Effector memory CD8-positive, alpha-beta T cell (primary cell): ENCODE measurements around the gene RDH14.
A peak's percentile ranks its signal among the peaks of the same experiment; 100 is the strongest.

Source experiments
- ATAC-seq: fragments of 150-1000 bp; cut with Tn5 transposase; replicated peaks from 2 replicates; pipeline ENCODE4 v1.10.0; 2021; ENCODE audit warnings: mild to moderate bottlenecking, moderate library complexity
- DNase-seq, 3 experiments: peaks; one replicate each; pipeline ENCODE4 v3.0.0; 2021
- H3K27ac Mint-ChIP-seq, 2 donors: one replicate each; pipeline ENCODE4 v1.8.0; 2022; ENCODE audit warnings: mild to moderate bottlenecking in 2 of 2, mixed read lengths in 2 of 2, moderate library complexity in 2 of 2
- H3K27me3 Mint-ChIP-seq, 2 donors: one replicate each; pipeline ENCODE4 v1.8.0; 2022; ENCODE audit warnings: mixed read lengths in 2 of 2
- H3K36me3 Mint-ChIP-seq: one replicate; pipeline ENCODE4 v1.8.0; 2022; ENCODE audit warnings: mild to moderate bottlenecking, moderate library complexity, mixed read lengths; ENCODE audit not compliant: insufficient read depth
- H3K4me1 Mint-ChIP-seq, 2 donors: one replicate each; pipeline ENCODE4 v1.8.0; 2022; ENCODE audit warnings: low read depth in 2 of 2, mixed read lengths in 2 of 2
- H3K4me3 Mint-ChIP-seq, 2 donors: one replicate each; pipeline ENCODE4 v1.8.0; 2022; ENCODE audit warnings: mild to moderate bottlenecking in 2 of 2, mixed read lengths in 2 of 2, moderate library complexity in 2 of 2
- H3K9me3 Mint-ChIP-seq, 2 donors: one replicate each; pipeline ENCODE4 v1.8.0; 2022; ENCODE audit warnings: mixed read lengths in 2 of 2
- total RNA-seq, 9 experiments: gene quantifications; one replicate each; lab custom pipeline; 2026; lab: John Stamatoyannopoulos, UW

Gene RDH14, protein sequence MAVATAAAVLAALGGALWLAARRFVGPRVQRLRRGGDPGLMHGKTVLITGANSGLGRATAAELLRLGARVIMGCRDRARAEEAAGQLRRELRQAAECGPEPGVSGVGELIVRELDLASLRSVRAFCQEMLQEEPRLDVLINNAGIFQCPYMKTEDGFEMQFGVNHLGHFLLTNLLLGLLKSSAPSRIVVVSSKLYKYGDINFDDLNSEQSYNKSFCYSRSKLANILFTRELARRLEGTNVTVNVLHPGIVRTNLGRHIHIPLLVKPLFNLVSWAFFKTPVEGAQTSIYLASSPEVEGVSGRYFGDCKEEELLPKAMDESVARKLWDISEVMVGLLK
- 6.0 to 20.4 (median 13.2) reads per million in 9 experiments for total RNA-seq

DNA sequence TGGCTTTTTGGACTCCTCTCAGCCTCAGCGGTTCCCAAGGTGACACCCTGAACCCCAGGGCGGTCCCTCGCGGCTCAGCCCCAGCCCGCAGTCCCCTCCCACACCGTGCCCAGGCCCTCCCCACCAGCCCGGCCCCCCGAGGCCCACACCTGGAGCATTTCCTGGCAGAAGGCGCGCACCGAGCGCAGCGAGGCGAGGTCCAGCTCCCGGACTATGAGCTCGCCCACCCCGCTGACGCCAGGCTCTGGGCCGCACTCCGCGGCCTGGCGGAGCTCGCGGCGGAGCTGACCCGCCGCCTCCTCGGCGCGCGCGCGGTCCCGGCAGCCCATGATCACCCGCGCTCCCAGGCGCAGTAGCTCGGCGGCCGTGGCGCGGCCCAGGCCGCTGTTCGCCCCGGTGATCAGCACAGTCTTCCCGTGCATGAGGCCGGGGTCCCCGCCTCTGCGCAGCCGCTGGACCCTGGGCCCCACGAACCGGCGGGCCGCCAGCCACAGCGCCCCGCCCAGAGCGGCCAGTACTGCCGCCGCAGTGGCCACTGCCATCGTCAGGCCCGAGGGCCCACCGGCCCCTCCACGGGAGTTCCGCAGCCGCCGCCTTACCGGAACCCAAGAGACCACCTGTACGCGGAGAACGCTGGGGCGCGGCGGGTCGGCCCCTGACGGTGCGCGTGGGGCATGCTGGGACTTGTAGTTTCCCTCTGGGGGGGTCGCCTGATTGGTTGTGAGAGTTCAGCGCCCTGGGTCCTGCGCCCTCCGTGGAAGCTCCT lies at the start of gene RDH14:
Gene RDH14, minus strand, starts transcription at position 623 of the 766 bp plus-strand sequence. Its CDS starts 81 bp downstream, at position 542.
- Mint-ChIP-seq H3K4me1 (peaks cover 21 to 31% of the 10 kb centered on the region in 2 donors), H3K36me3 (peaks cover 12% of the 10 kb centered on the region), H3K27ac (peak within 1 kb of the TSS; percentile 96 to 97), H3K4me3 (peak within 1 kb of the TSS; percentile 88), H3K27me3 (no peaks in the 10 kb centered on the region), H3K9me3 (no peaks in the 10 kb centered on the region)
- peak; percentile 85 for ATAC-seq
- DNase-seq: peak; percentile 88 to 94 (median 92)

DNA sequence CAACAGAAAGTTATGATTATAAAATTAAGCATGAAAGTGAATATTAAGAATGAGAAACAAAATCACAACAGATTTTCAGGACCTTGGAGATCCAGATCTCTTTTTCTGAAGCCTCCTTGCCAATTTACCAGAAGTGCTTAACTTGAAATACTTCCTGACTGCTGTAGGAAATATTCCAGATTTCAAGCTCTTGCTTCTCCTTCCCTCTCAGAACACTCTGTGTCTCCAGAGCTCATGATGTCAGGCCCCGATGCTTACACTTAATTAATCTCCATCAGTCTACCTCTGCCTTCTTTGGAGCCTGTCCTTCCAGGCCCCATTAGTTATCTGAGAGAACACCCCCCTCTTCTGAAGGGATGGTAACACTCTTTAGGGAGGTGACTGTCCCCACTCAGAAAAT lies 49.6 kb upstream of the RDH14 start:
- Mint-ChIP-seq H3K36me3 (no peaks in the 10 kb centered on the region), H3K27me3 (no peaks in the 10 kb centered on the region), H3K9me3 (no peaks in the 10 kb centered on the region), H3K27ac (no peak overlapping the region), H3K4me1 (no peaks in the 10 kb centered on the region), H3K4me3 (no peak overlapping the region)
- DNase-seq: no peak
- ATAC-seq: no peak

DNA sequence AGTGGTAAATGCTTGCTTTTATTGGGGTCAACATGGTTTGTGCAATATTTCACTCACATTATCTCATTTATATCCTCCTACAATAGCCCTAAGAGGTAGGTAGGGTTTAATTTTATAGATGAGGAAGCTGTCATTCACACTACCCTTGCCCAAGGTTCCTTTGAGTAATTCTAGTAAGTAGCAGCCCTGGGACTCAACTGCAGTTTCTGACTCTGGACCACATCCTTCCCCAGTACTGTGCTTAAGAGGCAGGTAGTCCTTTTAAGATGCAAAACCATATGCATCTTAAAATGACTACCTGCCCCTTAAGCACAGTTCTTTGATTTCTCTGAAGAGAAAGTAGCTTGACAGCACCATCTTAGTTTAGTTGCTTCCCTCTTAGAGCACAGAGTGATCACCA lies 44.7 kb upstream of the RDH14 start:
- H3K27ac Mint-ChIP-seq: no peak overlapping the region
- no peak for ATAC-seq
- H3K27me3 Mint-ChIP-seq: no peaks in the 10 kb centered on the region
- DNase-seq: no peak
- H3K36me3 Mint-ChIP-seq: peaks cover 2% of the 10 kb centered on the region
- no peaks in the 10 kb centered on the region for H3K9me3 Mint-ChIP-seq
- no peaks in the 10 kb centered on the region for H3K4me1 Mint-ChIP-seq
- no peak overlapping the region for H3K4me3 Mint-ChIP-seq

DNA sequence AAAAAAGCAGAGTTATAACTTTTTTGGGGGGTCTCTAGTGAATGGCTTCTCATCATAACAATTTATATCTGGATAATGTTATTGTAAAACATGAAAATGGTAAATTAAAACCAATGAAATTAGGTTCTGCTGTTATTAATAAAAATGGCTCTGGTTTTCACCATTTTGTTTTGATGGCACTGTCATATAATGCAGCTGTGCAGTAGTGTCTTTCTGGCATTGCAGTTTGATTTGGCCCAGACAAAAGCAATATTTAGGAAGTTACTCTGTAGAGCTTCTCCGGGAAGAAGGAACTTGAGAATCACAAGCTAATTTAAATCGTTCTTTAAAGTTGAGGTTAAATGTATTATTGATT lies 44.1 kb upstream of the RDH14 start:
- DNase-seq (no peak), ATAC-seq (no peak)
- no peak overlapping the region for H3K4me3 Mint-ChIP-seq
- peaks cover 2% of the 10 kb centered on the region for H3K36me3 Mint-ChIP-seq
- H3K9me3 Mint-ChIP-seq: no peaks in the 10 kb centered on the region
- H3K4me1 Mint-ChIP-seq: no peaks in the 10 kb centered on the region
- H3K27ac Mint-ChIP-seq: no peak overlapping the region
- H3K27me3 Mint-ChIP-seq: no peaks in the 10 kb centered on the region

DNA sequence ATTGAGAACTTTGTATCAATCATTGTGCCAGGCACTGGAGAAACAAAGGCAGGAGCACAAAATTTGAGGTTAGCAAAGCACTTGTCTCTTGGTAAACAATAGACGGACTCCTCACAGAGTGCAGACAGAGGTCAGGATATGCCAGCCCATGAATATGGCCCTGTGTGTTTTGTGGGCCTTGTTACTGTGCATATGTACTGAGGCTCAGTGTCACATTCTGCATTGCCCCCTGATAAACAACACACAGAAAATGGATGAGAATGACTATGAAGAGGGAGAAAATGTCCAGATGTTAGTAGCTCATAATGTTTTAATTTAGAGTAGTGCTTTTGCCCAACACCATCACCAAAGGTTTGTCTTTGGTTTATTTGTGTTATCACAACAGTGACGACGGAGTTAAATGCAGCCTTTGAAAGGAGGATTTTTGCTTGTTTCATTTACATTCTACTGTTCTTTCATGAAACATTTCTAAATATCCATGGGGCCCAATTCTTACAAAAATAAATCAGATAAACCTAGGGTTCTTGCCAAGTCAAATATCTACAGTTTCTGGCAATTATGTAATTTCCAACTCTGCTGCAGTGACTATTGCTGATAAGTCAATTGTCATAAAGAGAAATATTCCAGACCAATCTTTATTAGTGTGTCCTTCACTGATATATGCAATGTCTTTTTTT lies 43.5 kb upstream of the RDH14 start:
- no peak overlapping the region for H3K4me3 Mint-ChIP-seq
- H3K4me1 Mint-ChIP-seq: no peaks in the 10 kb centered on the region
- no peaks in the 10 kb centered on the region for H3K27me3 Mint-ChIP-seq
- H3K9me3 Mint-ChIP-seq: no peaks in the 10 kb centered on the region
- DNase-seq (no peak), ATAC-seq (no peak)
- H3K36me3 Mint-ChIP-seq: peaks cover 2% of the 10 kb centered on the region
- H3K27ac Mint-ChIP-seq: no peak overlapping the region

DNA sequence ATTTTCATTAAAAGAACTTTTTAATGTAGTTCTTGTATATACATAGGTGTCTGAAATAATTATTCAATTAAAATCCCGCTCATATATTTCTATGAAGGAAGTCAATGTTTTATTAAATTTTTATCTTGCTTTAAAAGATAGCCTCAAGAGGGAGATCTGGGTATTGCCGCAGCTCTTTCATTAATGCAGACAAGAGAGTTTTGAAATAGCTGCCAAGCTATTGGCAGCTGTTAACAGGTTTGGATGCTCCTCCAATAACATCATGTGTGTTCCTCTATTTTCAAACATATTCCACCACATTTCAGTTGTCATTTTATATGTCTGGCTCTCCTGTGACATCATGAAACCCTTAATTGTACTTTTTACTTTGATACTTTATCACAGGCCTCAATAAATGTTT lies 41.8 kb upstream of the RDH14 start:
- ATAC-seq (no peak), DNase-seq (no peak)
- no peak overlapping the region for H3K4me3 Mint-ChIP-seq
- no peaks in the 10 kb centered on the region for H3K27me3 Mint-ChIP-seq
- peaks cover 2% of the 10 kb centered on the region for H3K36me3 Mint-ChIP-seq
- no peaks in the 10 kb centered on the region for H3K9me3 Mint-ChIP-seq
- H3K27ac Mint-ChIP-seq: no peak overlapping the region
- H3K4me1 Mint-ChIP-seq: no peaks in the 10 kb centered on the region

DNA sequence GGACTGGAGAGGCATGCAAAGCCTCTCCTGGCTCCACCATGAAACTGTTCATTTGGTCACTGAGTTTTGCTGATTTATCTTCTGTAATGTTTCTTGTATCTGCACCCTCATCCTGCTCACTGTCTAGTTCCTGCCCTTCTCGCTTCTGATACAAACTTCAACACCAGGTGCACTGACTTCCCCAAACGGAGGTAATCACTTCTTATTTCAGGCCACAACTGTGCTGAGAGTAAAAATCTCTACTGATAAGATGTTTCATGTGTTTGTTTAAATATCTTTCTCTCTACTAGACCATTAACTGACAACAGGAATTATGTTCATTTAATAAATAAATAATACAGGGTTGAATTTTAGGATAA lies 39.8 kb upstream of the RDH14 start:
- DNase-seq (no peak), ATAC-seq (no peak)
- Mint-ChIP-seq H3K27me3 (no peaks in the 10 kb centered on the region), H3K36me3 (peaks cover 2% of the 10 kb centered on the region), H3K27ac (no peak overlapping the region), H3K4me3 (no peak overlapping the region), H3K4me1 (peaks cover 0 to 3% of the 10 kb centered on the region in 2 donors), H3K9me3 (no peaks in the 10 kb centered on the region)

DNA sequence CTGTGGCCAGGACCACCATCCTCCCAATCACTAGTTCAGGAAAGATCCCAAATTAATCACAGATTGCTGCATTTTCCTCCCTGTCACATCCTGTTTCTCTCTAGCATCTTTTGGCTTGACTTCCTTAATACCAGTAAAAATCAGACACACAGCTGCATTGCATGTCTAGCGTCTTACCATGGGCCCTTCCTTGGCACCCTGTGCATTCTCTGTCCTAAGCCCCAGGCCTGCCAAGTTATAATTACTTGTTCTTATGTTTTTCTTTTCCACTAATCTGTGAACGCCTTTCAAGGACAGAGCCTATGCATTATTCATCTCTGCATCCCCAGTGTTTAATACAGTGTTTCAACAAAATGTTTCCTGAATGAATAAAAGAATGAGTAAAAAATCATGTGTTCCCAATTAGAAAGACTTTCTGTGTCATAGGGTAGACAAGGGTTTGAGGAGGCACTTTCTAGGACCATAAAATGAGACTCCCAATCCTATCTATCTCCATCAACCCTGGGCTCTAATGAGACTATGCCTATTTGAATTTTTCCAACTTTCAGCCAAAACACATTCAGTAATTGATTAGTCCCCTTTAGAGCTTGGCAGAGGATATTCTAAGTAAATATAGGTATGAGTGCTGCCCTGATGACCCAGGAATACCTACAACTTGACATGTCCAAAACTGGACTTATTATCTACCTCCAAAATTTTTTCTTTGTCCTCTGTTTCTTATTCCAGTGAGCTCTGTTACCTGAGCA lies 39.2 kb upstream of the RDH14 start:
- H3K4me3 Mint-ChIP-seq: no peak overlapping the region
- no peaks in the 10 kb centered on the region for H3K27me3 Mint-ChIP-seq
- peaks cover 2% of the 10 kb centered on the region for H3K36me3 Mint-ChIP-seq
- peaks cover 0 to 3% of the 10 kb centered on the region in 2 donors for H3K4me1 Mint-ChIP-seq
- DNase-seq: no peak
- no peak overlapping the region for H3K27ac Mint-ChIP-seq
- H3K9me3 Mint-ChIP-seq: no peaks in the 10 kb centered on the region
- no peak for ATAC-seq

DNA sequence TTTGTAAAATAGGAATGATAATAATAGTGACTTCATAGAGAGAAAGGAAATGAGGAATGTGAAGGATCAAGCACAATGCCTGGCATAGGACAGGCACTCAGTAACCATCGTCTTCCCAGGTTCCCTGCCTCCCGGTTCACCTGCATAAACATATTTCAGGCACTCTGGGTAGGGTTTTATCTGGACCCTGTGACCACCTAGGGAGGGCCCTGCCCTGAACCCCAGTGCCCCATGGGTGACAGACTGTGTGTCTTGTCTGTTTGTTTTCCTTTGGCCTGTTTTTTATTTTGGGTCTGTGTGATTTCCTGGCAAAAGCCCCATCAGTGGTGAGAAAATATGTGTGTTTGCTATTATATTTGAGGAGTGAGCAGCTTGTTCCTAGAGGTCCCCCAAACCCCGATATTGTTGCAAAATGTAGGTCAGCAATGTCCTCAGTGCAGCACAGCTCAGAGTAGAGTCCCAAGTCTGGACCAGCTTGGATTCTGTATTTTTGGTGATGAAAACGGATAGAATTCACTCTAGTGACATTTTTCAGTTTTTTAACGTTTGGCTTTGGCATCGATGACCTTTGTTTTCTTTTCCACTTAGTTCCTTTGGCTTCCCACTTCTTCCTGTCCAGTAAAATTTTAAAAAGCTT lies 38.5 kb upstream of the RDH14 start:
- H3K9me3 Mint-ChIP-seq: no peaks in the 10 kb centered on the region
- no peak overlapping the region for H3K4me3 Mint-ChIP-seq
- no peaks in the 10 kb centered on the region for H3K27me3 Mint-ChIP-seq
- H3K4me1 Mint-ChIP-seq: peaks cover 0 to 3% of the 10 kb centered on the region in 2 donors
- DNase-seq (no peak), ATAC-seq (no peak)
- no peak overlapping the region for H3K27ac Mint-ChIP-seq
- H3K36me3 Mint-ChIP-seq: peaks cover 2% of the 10 kb centered on the region

DNA sequence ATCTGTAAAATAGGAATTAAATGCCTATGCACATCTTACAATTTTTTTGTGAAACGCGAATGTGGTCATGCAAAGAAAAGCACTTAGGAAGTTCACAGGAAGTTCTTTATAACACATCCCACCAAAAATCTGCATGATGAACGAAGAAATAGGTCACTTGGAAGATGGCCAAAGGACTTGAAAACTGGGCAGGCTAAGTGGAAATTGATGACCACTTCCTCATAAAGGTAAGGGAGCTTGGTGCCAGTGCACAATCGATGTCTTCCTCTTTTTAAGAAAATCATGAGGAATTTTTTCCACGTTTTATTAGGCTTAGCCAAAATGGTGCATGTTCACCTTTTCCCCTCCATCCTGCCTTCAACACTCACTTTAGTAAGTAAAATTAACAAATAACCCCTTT lies 37.2 kb upstream of the RDH14 start:
- DNase-seq (no peak), ATAC-seq (no peak)
- H3K27me3 Mint-ChIP-seq: no peaks in the 10 kb centered on the region
- peaks cover 2% of the 10 kb centered on the region for H3K36me3 Mint-ChIP-seq
- H3K4me3 Mint-ChIP-seq: no peak overlapping the region
- H3K27ac Mint-ChIP-seq: no peak overlapping the region
- peaks cover 0 to 3% of the 10 kb centered on the region in 2 donors for H3K4me1 Mint-ChIP-seq
- no peaks in the 10 kb centered on the region for H3K9me3 Mint-ChIP-seq

DNA sequence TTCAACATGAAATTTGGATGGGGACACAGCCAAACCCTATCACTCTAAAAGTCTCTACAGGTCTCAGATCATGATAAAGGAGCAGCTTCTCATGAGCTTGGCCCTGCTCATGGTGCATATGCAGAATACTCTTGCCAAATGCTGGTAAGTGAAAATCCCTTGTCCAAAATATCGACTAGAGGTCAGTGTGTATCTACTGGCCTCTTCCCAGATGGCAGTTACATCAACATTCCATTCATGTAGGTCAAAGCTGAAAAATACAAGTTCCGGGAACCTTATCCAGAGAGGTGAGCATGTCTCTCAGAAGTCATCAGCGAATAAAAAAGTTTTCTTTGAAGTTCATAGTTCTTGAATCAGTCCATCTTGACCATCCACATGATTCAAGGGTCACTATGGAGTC lies 36.5 kb upstream of the RDH14 start:
- Mint-ChIP-seq H3K4me1 (peaks cover 0 to 3% of the 10 kb centered on the region in 2 donors), H3K27me3 (no peaks in the 10 kb centered on the region), H3K27ac (no peak overlapping the region), H3K36me3 (peaks cover under 1% of the 10 kb centered on the region), H3K4me3 (no peak overlapping the region), H3K9me3 (no peaks in the 10 kb centered on the region)
- no peak for ATAC-seq
- no peak for DNase-seq

DNA sequence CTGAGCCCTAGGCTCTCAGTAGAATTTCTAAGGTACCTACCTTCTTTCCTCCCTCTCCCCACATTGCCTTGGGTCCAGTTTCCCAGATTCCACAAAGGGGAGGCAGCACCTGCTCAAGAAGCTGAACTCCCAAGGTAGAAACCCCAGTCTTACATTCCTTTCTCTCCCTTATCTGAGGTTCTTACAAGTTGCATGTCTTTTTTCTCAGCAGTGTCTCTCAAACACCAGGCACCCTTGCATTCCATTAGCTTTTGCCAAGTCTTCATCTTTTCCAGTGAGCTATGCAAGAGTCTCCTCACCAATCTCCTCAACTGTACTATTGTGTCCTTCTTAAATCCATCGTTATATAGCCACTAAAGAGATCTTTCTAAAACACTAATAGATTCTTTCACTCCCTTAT lies 33.0 kb upstream of the RDH14 start:
- no peaks in the 10 kb centered on the region for H3K9me3 Mint-ChIP-seq
- no peak for ATAC-seq

DNA sequence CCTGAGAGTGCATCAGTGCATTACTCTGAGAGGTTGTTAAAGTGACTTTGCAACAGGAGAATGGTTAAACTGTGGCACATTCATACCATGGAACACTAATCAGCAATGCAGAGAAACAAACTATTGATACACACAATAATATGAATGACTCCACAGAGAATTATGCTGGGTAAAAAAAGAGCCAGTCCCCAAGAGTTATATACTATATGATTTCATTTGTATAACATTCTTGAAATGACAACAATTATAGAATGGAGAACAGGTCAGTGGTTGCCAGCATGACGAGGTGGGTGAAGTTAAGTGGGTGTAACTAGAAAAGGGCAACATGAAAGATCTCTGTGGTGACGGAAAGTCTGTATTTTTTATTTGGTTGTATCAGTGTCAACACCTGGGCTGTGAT lies 31.9 kb upstream of the RDH14 start:
- no peaks in the 10 kb centered on the region for H3K9me3 Mint-ChIP-seq
- H3K4me1 Mint-ChIP-seq: peaks cover 0 to 3% of the 10 kb centered on the region in 2 donors
- H3K4me3 Mint-ChIP-seq: no peak overlapping the region
- no peak overlapping the region for H3K27ac Mint-ChIP-seq
- DNase-seq (no peak), ATAC-seq (no peak)
- H3K36me3 Mint-ChIP-seq: no peaks in the 10 kb centered on the region
- no peaks in the 10 kb centered on the region for H3K27me3 Mint-ChIP-seq

More for the DNA sequence above, 33.0 kb upstream of the RDH14 start:
- Mint-ChIP-seq H3K27me3 (no peaks in the 10 kb centered on the region), H3K27ac (no peak overlapping the region), H3K4me1 (peaks cover 0 to 3% of the 10 kb centered on the region in 2 donors), H3K36me3 (no peaks in the 10 kb centered on the region), H3K4me3 (no peak overlapping the region)
- DNase-seq: no peak
